Activated CD4-positive, alpha-beta T cell treated with anti-CD3 and anti-CD28 coated beads, Interleukin-2, amount 10 ng/mL, durations not matched to agents 7 days and 5 days (primary cell): ENCODE data around the gene MAPK4. TPM values are rescaled to one million over a fixed set of nuclear protein-coding genes. Genes with fewer than 3 reads are reported as not detected.
A peak's percentile ranks its signal among the peaks of the same experiment; 100 is the strongest.
"Not testable (repeated sequence)": the region's sequence is repeated elsewhere in the genome, so short reads cannot be mapped to it uniquely, and the experiment has no call there.

Experiments used
- CTCF ChIA-PET: fragments of 350-600 bp; sonication (Branson Sonifier 250); formaldehyde crosslinking; loops from one replicate; lab custom pipeline; 2021; ENCODE audit warnings: antibody characterized with exemption; lab: Charles Lee
- POLR2A ChIA-PET: fragments of 350-600 bp; sonication (Branson Sonifier 250); formaldehyde crosslinking; loops from one replicate; lab custom pipeline; 2021; ENCODE audit warnings: antibody characterized with exemption; lab: Charles Lee
- DNase-seq: peaks from one replicate; pipeline ENCODE4 v3.0.0-alpha.2; 2020
- H3K27ac Mint-ChIP-seq: one replicate; pipeline ENCODE4 v1.8.0; 2021; ENCODE audit warnings: mild to moderate bottlenecking, moderate library complexity, mixed read lengths
- H3K27me3 Mint-ChIP-seq: one replicate; pipeline ENCODE4 v1.8.0; 2021; ENCODE audit warnings: mixed read lengths
- H3K36me3 Mint-ChIP-seq: one replicate; pipeline ENCODE4 v1.8.0; 2021; ENCODE audit warnings: low read depth, mixed read lengths
- H3K4me1 Mint-ChIP-seq: one replicate; pipeline ENCODE4 v1.8.0; 2021; ENCODE audit warnings: mixed read lengths
- H3K4me3 Mint-ChIP-seq: one replicate; pipeline ENCODE4 v1.8.0; 2021; ENCODE audit warnings: mild to moderate bottlenecking, moderate library complexity, mixed read lengths
- H3K9me3 Mint-ChIP-seq: one replicate; pipeline ENCODE4 v1.8.0; 2021; ENCODE audit warnings: mixed read lengths
- total RNA-seq, 2 experiments: library from RNA; stranded (reverse); gene quantifications; one replicate each; pipeline ENCODE4 v1.2.3, GENCODE V29; 2021

Gene MAPK4
- total RNA-seq, 2 experiments from 2014 or later, result not detected

DNA sequence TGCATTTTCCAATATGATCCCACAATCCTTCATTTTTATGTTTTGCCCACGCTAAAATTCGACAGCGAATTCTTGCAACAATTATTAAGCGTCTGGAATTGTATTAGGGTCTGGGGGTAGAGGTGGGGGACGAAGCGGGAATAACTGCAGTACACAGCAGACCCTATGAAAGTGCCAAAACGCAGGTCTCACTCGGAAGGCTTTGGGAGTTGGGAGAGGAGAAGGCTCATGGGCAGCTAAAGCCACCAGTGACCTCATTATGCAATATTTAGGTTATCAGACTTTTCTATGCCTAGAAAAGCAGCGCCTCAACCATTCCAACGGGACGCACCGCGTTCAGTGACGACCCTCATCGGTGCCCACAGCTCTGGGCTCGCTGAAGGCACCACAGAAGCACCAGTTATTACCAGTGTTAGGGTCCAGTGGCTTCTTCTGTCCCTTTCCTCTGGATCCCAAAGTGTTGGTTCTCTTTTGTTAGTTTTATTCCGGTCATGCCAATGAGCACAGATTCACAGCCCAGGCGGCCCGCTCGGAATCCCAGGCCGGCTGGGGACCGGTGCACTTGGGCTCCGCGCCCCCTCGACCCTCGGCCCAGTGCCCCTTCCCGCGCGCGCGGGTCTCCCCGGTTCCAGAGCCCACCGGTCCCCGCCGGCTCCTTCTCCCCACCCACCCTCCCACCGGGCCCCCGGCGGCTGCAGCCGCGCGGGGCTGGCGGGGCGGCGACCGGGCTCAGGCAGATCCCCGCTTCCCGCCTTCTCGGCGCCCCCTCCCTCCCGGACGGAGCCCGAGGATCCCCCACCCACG, 737 bp upstream of the MAPK4 start:
- POLR2A ChIA-PET, result no interaction called here
- peaks cover 65% of the 10 kb centered on the region for H3K27me3 Mint-ChIP-seq
- CTCF ChIA-PET, result no interaction called here

DNA sequence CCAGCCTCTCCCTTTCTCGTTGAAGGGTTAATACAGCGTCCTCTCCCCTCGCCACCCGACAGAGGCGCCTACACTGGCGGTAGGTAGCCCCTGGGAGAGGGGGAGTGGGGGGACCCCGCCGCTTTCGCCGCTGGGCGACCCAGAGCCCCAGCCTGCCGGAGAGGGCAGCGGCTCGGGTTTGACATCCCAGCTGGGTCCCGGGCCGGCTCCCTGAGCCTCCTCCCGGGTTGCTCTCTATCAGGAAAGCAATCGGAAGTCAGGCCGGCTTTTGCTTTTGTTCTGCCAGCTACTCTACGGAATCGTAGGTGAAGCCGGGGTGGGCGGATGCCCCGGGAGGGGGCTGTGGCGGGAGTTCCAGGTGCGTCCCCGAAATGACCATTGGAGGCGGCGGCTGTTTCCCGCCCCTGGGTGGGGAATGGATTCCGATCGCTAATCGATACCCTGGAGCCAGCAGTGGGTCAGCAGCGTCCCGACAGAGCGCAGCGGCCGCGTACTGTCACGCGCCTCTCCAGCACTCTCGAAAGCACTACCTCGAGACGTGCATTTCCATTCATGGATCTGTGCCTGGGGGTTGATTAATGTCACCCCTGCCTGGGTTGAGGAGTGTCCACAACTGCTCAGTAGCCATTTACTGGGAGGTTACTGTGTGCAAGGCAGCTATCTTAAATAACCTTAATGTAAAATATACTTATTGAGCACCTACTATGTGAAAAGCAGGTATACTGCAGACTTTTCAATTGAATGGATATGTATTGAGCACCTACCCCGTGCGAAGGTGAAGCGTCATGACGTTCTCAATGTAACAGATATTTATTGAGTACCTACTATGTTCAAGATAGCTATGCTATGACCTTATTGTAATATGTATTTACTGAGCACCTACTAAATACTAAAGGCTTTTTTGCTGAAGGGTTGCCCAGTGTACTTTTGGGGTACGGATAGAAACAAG, 1.1 kb downstream of the MAPK4 start:
- Mint-ChIP-seq H3K9me3 (no peaks in the 10 kb centered on the region), H3K4me1 (peaks cover 4% of the 10 kb centered on the region), H3K27ac (no peak overlapping the region), H3K36me3 (no peaks in the 10 kb centered on the region), H3K27me3 (peaks cover 57% of the 10 kb centered on the region), H3K4me3 (no peak overlapping the region)
- ChIA-PET POLR2A (no interaction called here), CTCF (no interaction called here)
- DNase-seq, result no peak

More for the DNA sequence above, 737 bp upstream of the MAPK4 start:
- Mint-ChIP-seq H3K4me3 (peak overlapping the region; percentile 4), H3K4me1 (peaks cover 4% of the 10 kb centered on the region), H3K9me3 (peaks cover 3% of the 10 kb centered on the region), H3K36me3 (no peaks in the 10 kb centered on the region), H3K27ac (no peak overlapping the region)
- DNase-seq, result no peak

DNA sequence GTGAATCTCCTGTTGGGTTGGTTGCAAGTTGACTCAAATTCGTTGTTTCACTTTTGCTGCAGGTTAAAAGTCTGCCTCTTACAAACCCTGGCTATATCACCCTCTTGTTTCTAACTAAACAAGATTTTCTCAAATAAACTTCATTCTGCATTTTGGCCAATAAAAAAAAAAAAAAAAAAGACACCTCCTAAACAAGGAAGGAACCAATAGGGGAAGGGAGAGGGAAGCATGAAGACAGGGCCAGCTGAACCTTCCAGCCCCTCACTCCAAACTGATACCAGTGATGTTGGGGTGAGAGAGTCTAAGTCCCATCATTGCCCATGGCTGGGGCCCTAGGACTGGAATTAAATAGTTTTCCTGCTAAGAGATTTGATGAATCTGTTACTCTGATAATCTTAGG, 2.4 kb downstream of the MAPK4 start:
- CTCF ChIA-PET, H3K4me3 Mint-ChIP-seq, H3K27ac Mint-ChIP-seq: not testable (repeated sequence)

GRCh38 chr18:50562686-50563085, 2.8 kb downstream of the MAPK4 start:
- peaks cover 45% of the 10 kb centered on the region for H3K27me3 Mint-ChIP-seq
- POLR2A ChIA-PET, result no interaction called here

More for the DNA sequence above, 2.4 kb downstream of the MAPK4 start:
- POLR2A ChIA-PET, H3K4me1 Mint-ChIP-seq, H3K9me3 Mint-ChIP-seq, DNase-seq, H3K36me3 Mint-ChIP-seq: not testable (repeated sequence)
- peaks cover 49% of the 10 kb centered on the region for H3K27me3 Mint-ChIP-seq

DNA sequence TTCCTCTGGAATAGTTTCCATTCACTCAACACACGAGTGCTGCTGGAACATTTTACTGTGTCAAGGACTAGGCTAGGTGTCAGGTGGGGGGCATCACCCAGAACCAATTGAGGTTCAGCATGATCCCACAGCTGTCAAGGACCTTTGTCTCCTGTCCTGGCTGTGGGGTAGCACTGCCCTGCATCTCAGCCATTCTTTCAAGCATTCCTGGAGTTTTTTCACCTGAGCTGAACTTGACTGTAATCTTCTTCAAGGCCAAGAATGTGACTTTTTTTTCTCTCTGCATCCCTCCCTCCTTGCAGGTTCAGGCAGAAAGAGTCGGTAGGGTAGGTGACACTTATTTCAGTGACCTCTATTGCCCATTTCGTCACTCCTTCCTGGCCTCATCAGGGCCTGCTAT, 3.5 kb downstream of the MAPK4 start:
- H3K36me3 Mint-ChIP-seq, result no peaks in the 10 kb centered on the region
- H3K27me3 Mint-ChIP-seq, result peaks cover 39% of the 10 kb centered on the region

More at GRCh38 chr18:50562686-50563085, 2.8 kb downstream of the MAPK4 start:
- Mint-ChIP-seq H3K36me3 (no peaks in the 10 kb centered on the region), H3K4me1 (peaks cover 4% of the 10 kb centered on the region), H3K4me3 (no peak overlapping the region), H3K9me3 (no peaks in the 10 kb centered on the region), H3K27ac (no peak overlapping the region)
- DNase-seq, result no peak
- CTCF ChIA-PET, result no interaction called here

DNA sequence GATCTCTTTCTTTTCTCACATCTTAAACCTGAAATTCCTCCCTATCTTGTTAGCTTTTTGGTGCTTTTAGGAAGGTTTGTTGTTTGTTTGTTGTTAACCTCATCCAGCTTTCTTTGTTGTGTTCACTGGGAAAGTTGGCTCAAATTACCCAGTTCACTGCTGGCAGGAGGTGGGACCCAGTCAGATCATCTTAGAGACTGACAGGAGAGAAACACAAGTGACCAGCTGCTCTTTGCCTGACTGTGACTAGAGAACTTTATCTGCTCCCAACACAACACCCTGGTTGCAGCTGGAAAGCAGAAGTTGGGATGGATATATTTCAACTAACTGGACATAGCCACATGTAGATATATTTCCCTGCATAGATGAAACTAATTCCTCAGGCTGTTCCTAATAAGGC, 10.0 kb downstream of the MAPK4 start:
- Mint-ChIP-seq H3K9me3 (peaks cover 3% of the 10 kb centered on the region), H3K27me3 (peaks cover 12% of the 10 kb centered on the region), H3K36me3 (no peaks in the 10 kb centered on the region), H3K27ac (no peak overlapping the region), H3K4me3 (no peak overlapping the region), H3K4me1 (no peaks in the 10 kb centered on the region)
- no peak for DNase-seq
- POLR2A ChIA-PET, result no interaction called here
- CTCF ChIA-PET, result no interaction called here

More for the DNA sequence above, 3.5 kb downstream of the MAPK4 start:
- ChIA-PET POLR2A (no interaction called here), CTCF (no interaction called here)
- Mint-ChIP-seq H3K4me1 (peaks cover 4% of the 10 kb centered on the region), H3K4me3 (no peak overlapping the region), H3K27ac (no peak overlapping the region), H3K9me3 (peaks cover under 1% of the 10 kb centered on the region)
- DNase-seq, result no peak

DNA sequence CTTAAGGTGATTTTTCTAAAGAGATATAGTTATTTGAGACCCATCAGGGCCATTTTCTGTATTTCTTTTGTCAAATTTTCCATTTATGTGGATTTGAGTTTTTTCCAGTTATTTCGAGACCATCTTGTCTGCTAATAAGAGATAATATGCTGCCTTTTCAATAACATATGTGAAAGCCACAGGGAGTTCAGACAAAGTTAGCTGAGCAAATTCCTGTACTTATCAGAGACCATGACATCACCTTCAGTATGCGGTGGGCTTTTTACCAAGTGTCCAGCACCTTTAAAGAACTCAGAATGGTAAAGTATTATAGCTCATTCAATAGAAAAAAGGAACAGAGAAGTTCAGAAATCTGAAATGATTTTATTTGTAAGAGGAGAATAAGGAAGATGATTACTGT, 11.7 kb downstream of the MAPK4 start:
- no peak overlapping the region for H3K27ac Mint-ChIP-seq
- no peak for DNase-seq
- ChIA-PET CTCF (no interaction called here), POLR2A (no interaction called here)
- H3K9me3 Mint-ChIP-seq, result peaks cover 3% of the 10 kb centered on the region
- H3K27me3 Mint-ChIP-seq, result peaks cover 14% of the 10 kb centered on the region
- H3K36me3 Mint-ChIP-seq, result no peaks in the 10 kb centered on the region
- no peak overlapping the region for H3K4me3 Mint-ChIP-seq
- no peaks in the 10 kb centered on the region for H3K4me1 Mint-ChIP-seq

DNA sequence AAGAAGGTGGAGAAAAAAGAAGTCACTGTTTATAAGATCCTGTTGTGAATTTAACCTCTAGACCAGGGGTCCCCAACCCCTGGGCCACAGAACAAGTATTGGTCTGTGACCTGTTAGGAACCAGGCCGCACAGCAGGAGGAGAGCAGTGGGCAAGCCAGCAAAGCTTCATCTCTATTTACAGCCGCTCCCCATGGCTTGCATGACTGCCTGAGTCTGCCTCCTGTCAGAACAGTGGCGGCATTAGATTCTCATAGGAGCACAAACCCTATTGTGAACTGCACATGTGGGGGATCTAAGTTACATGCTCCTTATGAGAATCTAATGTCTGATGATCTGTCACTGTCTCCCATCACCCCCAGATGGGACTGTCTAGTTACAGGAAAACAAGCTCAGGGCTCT, 13.3 kb downstream of the MAPK4 start:
- H3K27me3 Mint-ChIP-seq, result peaks cover 14% of the 10 kb centered on the region
- POLR2A ChIA-PET, DNase-seq, H3K4me3 Mint-ChIP-seq, CTCF ChIA-PET, H3K27ac Mint-ChIP-seq, H3K9me3 Mint-ChIP-seq, H3K36me3 Mint-ChIP-seq, H3K4me1 Mint-ChIP-seq: not testable (repeated sequence)

DNA sequence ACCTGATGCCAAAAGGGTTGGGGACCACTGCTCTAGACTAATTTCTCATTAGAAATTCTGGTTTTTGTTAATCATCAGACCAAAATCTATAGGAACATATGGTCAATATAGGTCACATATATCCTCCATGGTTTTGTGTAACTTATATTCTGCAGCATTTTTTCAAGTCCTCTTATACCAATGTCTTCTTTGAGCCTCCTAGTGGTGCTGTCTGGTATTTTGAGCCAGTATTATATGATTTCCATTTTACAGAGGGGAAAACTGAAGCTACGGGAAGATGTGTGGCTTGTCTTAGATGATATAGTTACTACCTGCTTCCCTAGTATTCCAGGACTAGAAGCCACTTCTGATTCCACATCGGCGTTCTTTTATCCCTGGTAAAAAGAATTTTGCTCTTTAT, 13.8 kb downstream of the MAPK4 start:
- H3K36me3 Mint-ChIP-seq, result no peaks in the 10 kb centered on the region
- ChIA-PET CTCF (no interaction called here), POLR2A (no interaction called here)
- peaks cover 15% of the 10 kb centered on the region for H3K27me3 Mint-ChIP-seq
- H3K4me1 Mint-ChIP-seq, result no peaks in the 10 kb centered on the region
- no peak for DNase-seq
- H3K9me3 Mint-ChIP-seq, result no peaks in the 10 kb centered on the region
- no peak overlapping the region for H3K4me3 Mint-ChIP-seq
- H3K27ac Mint-ChIP-seq, result no peak overlapping the region

- CTCF ChIA-PET, result no interaction called here
- DNase-seq, result no peak
- no peaks in the 10 kb centered on the region for H3K9me3 Mint-ChIP-seq
These were observed 18.1 kb downstream of the MAPK4 start for GRCh38 chr18:50578030-50578429.

DNA sequence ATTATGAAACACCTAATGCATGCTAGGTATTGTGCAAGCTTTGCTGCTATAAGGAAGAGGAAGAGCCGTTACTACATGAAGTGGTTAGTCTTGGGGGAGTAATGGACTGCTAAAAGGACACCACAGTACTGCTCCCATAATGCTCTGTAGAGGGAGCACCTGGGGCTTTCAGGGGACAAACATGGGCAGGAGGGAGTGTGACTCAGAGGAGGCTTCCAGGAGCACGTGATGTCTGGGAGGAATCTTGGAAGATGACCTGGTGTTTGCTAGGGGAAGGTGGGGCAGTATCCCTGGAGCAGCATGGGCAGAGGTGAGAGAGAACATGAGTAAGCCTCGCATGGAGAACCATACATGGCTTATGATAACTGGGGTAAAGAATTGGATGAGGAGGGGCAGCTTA, 18.8 kb downstream of the MAPK4 start:
- H3K4me1 Mint-ChIP-seq, result no peaks in the 10 kb centered on the region
- no peaks in the 10 kb centered on the region for H3K36me3 Mint-ChIP-seq
- H3K27ac Mint-ChIP-seq, result no peak overlapping the region
- DNase-seq, result no peak
- H3K9me3 Mint-ChIP-seq, result no peaks in the 10 kb centered on the region
- ChIA-PET CTCF (no interaction called here), POLR2A (no interaction called here)
- peaks cover 8% of the 10 kb centered on the region for H3K27me3 Mint-ChIP-seq
- H3K4me3 Mint-ChIP-seq, result no peak overlapping the region

More at GRCh38 chr18:50578030-50578429, 18.1 kb downstream of the MAPK4 start:
- Mint-ChIP-seq H3K36me3 (no peaks in the 10 kb centered on the region), H3K4me1 (no peaks in the 10 kb centered on the region), H3K4me3 (no peak overlapping the region), H3K27ac (no peak overlapping the region), H3K27me3 (peaks cover 8% of the 10 kb centered on the region)
- POLR2A ChIA-PET, result no interaction called here

DNA sequence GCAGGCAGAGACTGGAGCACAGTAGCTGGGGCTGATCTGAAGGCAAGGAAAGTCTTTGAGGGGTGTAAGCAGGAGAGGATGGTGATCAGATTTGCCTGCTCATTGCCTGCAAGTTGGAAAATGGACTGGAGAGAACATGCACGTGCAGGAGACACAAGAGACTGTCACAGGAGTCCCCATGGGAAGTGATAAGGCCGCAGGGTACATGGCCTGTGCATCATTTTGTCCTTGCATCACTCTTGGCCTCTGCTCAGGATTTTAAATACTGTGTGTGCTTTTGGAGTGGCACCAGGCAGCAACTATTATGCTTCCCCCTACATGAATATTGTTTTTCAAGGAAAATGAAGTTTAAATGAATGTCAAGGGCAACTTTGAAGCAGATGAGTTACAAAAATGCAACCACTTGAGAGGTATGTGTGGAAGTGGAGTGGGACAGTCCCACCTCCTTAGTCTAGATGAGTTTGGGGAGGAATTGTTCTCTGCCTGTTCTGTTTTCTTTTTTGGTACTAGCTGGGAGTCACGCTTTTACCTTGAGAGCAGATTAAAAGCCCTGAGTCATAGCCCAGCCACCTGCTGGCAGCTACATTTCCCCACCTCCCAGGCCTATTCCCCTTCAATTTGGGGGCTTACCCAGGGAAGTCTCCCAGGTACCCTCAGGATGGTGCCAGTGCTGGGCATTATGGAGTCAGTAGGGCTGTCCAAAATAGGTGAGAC, 19.3 kb downstream of the MAPK4 start:
- Mint-ChIP-seq H3K4me3 (no peak overlapping the region), H3K36me3 (no peaks in the 10 kb centered on the region), H3K27ac (no peak overlapping the region), H3K27me3 (peaks cover 7% of the 10 kb centered on the region), H3K9me3 (no peaks in the 10 kb centered on the region), H3K4me1 (no peaks in the 10 kb centered on the region)
- DNase-seq, result no peak
- CTCF ChIA-PET, result no interaction called here
- POLR2A ChIA-PET, result no interaction called here
